Fibroblast of lung (primary cell): ENCODE measurements around the gene RUNX2. TPM values are rescaled to one million over a fixed set of nuclear protein-coding genes. Genes with fewer than 3 reads are reported as not detected.

ENCODE experiments used
- DNase-seq, 2 donors: peaks; one replicate each; pipeline versions ENCODE4 v3.0.0 to v3.0.0-alpha.2; 2010; ENCODE audit warnings: low read depth in 2 of 2
- H2AFZ ChIP-seq: 2 replicates; pipeline ENCODE4 v1.5.1; 2012; ENCODE audit warnings: low read length, control low read depth, inconsistent platforms
- H3K27ac ChIP-seq: 2 replicates; pipeline ENCODE4 v1.5.1; 2011; ENCODE audit warnings: low read length, control low read depth; ENCODE audit not compliant: insufficient read depth
- H3K27me3 ChIP-seq: 2 replicates; pipeline ENCODE4 v1.5.1; 2011; ENCODE audit warnings: mild to moderate bottlenecking, low read length; ENCODE audit not compliant: control insufficient read depth, insufficient read depth
- H3K36me3 ChIP-seq: 2 replicates; pipeline ENCODE4 v1.5.1; 2011; ENCODE audit warnings: low read length; ENCODE audit not compliant: control insufficient read depth, insufficient read depth
- H3K4me1 ChIP-seq: 2 replicates; pipeline ENCODE4 v1.5.1; 2011; ENCODE audit warnings: low read length; ENCODE audit not compliant: control insufficient read depth, insufficient read depth; ENCODE audit errors: extremely low read depth
- H3K4me2 ChIP-seq: 2 replicates; pipeline ENCODE4 v1.5.1; 2011; ENCODE audit warnings: low read length, control low read depth; ENCODE audit not compliant: insufficient read depth; ENCODE audit errors: extremely low read depth
- H3K4me3 ChIP-seq, 4 experiments: fragments of 200-600 bp in 1 of 4; sonication (generic) in 1 of 4; replicated peaks in 1 of 4; 2 replicates each; pipeline ENCODE4 v1.5.1; 2011 to 2016; ENCODE audit warnings: low read length in 4 of 4, low read depth in 3 of 4, mild to moderate bottlenecking in 3 of 4, control low read depth in 2 of 4, inconsistent platforms in 1 of 4, mixed read lengths in 1 of 4; ENCODE audit not compliant: insufficient read depth in 1 of 4; ENCODE audit errors: control extremely low read depth in 1 of 4
- H3K79me2 ChIP-seq: 2 replicates; pipeline ENCODE4 v1.5.1; 2012; ENCODE audit warnings: mild to moderate bottlenecking, low read length, inconsistent platforms; ENCODE audit not compliant: control insufficient read depth, insufficient read depth
- H3K9ac ChIP-seq: 2 replicates; pipeline ENCODE4 v1.5.1; 2011; ENCODE audit warnings: mild to moderate bottlenecking, low read length, control low read depth; ENCODE audit not compliant: insufficient read depth
- H3K9me3 ChIP-seq: 2 replicates; pipeline ENCODE4 v1.5.1; 2012; ENCODE audit warnings: low read depth, low read length; ENCODE audit not compliant: control insufficient read depth, insufficient read depth
- H4K20me1 ChIP-seq: 2 replicates; pipeline ENCODE4 v1.5.1; 2011; ENCODE audit warnings: low read length; ENCODE audit not compliant: control insufficient read depth, insufficient read depth; ENCODE audit errors: extremely low read depth
- CTCF ChIP-seq, 2 donors: IDR thresholded peaks in 1 of 2; conservative IDR thresholded peaks in 1 of 2; 1 replicate in 1 of 2; 2 replicates in 1 of 2; pipeline ENCODE4 v1.5.1; 2011 to 2012; ENCODE audit warnings: low read length in 2 of 2, control low read depth in 1 of 2, inconsistent platforms in 1 of 2, low read depth in 1 of 2, mild to moderate bottlenecking in 1 of 2
- EZH2 ChIP-seq: IDR thresholded peaks from 2 replicates; pipeline ENCODE4 v1.5.1; 2012; ENCODE audit warnings: low read length, control low read depth, mild to moderate bottlenecking; ENCODE audit errors: missing control alignments
- polyA plus RNA-seq, 2 donors: library from polyadenylated mRNA; depleted of rRNA in 1 of 2; stranded (reverse) in 1 of 2; unstranded in 1 of 2; fragments of >200 nt; gene quantifications; 2 replicates each; pipeline ENCODE4 v1.2.1, GENCODE V29; 2011 to 2012; ENCODE audit warnings: missing spikeins in 1 of 2
- total RNA-seq: library from RNA; depleted of rRNA; stranded (reverse); fragments of >200 nt; gene quantifications from 2 replicates; pipeline ENCODE4 v1.2.1, GENCODE V29; 2014

RUNX2 gene
- total and polyA plus RNA-seq, 2 donors (not counting 1 experiment from before 2014, with no cell fraction given): 2.5 to 4.5 TPM

GRCh38 chr6:45447716-45448115, 119.6 kb downstream of the RUNX2 start:
- no peak overlapping the region for H2AFZ ChIP-seq
- DNase-seq: peak in 1 of 2 donors; percentile 52
- H3K4me2 ChIP-seq: peak overlapping the region; percentile 36
- peak overlapping the region; percentile 8 for H3K27ac ChIP-seq
- TF ChIP-seq EZH2 (no peak), CTCF (conservative IDR thresholded peaks at IDR 0.05 in 1 of 2, IDR thresholded peaks at IDR 0.05 in 1 of 2; ENCODE audit: low read depth in 1 of 2, low read length in 2 of 2) (no peak)
- no peaks in the 10 kb centered on the region for H3K9me3 ChIP-seq
- H3K4me3 ChIP-seq: no peak overlapping the region
- no peaks in the 10 kb centered on the region for H3K36me3 ChIP-seq
- H3K79me2 ChIP-seq: peaks cover 3% of the 10 kb centered on the region
- no peak overlapping the region for H3K9ac ChIP-seq
- H3K4me1 ChIP-seq: peaks cover 25% of the 10 kb centered on the region
- no peaks in the 10 kb centered on the region for H4K20me1 ChIP-seq
- no peaks in the 10 kb centered on the region for H3K27me3 ChIP-seq

- H3K4me2 ChIP-seq: no peak overlapping the region
- DNase-seq: peak in 1 of 2 donors; percentile 79
- H3K27ac ChIP-seq: no peak overlapping the region
- H4K20me1 ChIP-seq: no peaks in the 10 kb centered on the region
- H3K4me3 ChIP-seq: no peak overlapping the region
- no peaks in the 10 kb centered on the region for H3K9me3 ChIP-seq
- TF ChIP-seq EZH2 (no peak), CTCF (conservative IDR thresholded peaks at IDR 0.05 in 1 of 2, IDR thresholded peaks at IDR 0.05 in 1 of 2; ENCODE audit: low read depth in 1 of 2, low read length in 2 of 2) (no peak)
- H3K27me3 ChIP-seq: no peaks in the 10 kb centered on the region
- H3K36me3 ChIP-seq: no peaks in the 10 kb centered on the region
- H2AFZ ChIP-seq: no peak overlapping the region
- H3K9ac ChIP-seq: no peak overlapping the region
- H3K4me1 ChIP-seq: peaks cover 27% of the 10 kb centered on the region
- H3K79me2 ChIP-seq: peaks cover 3% of the 10 kb centered on the region
These were observed 120.6 kb downstream of the RUNX2 start for GRCh38 chr6:45448417-45449389.

- peaks cover 3% of the 10 kb centered on the region for H3K79me2 ChIP-seq
- no peak overlapping the region for H3K4me2 ChIP-seq
- no peak overlapping the region for H3K27ac ChIP-seq
- H2AFZ ChIP-seq: no peak overlapping the region
- TF ChIP-seq EZH2 (no peak), CTCF (conservative IDR thresholded peaks at IDR 0.05 in 1 of 2, IDR thresholded peaks at IDR 0.05 in 1 of 2; ENCODE audit: low read depth in 1 of 2, low read length in 2 of 2) (no peak)
- H3K4me3 ChIP-seq: no peak overlapping the region
- no peaks in the 10 kb centered on the region for H3K36me3 ChIP-seq
- no peaks in the 10 kb centered on the region for H3K9me3 ChIP-seq
- H4K20me1 ChIP-seq: no peaks in the 10 kb centered on the region
- no peak overlapping the region for H3K9ac ChIP-seq
- peaks cover 33% of the 10 kb centered on the region for H3K4me1 ChIP-seq
- DNase-seq: no peak
- no peaks in the 10 kb centered on the region for H3K27me3 ChIP-seq
These were observed 122.0 kb downstream of the RUNX2 start for GRCh38 chr6:45450132-45450531.
